AML-193 (cell line): ENCODE measurements around the gene TLL2.

Experiments
- DNase-seq, 2 experiments: peaks; one replicate each; lab custom pipeline; 2025; lab: John Stamatoyannopoulos, UW

TLL2 gene

DNA sequence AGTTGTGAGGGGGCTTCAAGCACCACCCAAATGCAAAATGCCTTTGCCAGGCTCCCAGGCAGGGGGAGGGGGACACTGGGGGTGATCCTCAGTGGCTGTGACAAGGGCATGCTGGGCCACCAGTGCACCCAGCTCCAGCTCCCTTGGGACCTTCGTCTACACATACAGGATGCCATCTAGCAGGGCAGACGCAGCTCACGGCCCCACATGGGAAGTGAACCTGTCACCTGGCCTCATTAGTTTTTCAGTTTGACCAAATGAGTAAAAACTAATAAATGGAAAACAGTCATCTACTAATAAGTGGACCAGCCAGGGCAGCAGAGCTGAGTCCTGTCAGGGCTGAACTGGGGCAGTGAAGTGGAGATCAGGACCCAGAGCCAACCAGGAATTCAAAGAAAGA is 50.2 kb downstream of the TLL2 start:
- no peak for DNase-seq

DNA sequence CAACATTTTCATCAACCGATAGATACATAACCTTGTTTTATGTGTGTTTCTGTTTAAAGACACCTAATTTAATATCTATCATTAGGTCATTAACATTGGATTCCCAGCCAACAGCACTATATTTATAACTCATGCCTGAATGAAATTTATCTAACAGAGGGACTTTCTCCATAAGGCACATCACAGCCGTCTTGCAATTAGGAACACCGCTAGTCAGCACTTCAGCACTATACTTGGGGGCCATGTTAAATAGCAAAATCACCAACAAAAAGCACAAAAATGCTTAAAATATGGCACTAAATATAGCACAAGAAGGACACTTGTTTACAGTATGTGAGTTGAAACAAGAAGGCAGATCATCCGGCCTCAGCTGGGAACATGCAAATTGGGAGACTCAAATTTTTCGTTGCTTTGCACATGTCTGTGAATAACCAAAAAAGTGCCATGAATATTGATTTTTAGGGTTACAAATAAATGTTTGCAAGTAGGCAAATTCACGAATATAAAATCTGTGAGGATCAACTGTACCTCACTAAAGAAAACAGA is 51.0 kb downstream of the TLL2 start:
- DNase-seq = no peak

DNA sequence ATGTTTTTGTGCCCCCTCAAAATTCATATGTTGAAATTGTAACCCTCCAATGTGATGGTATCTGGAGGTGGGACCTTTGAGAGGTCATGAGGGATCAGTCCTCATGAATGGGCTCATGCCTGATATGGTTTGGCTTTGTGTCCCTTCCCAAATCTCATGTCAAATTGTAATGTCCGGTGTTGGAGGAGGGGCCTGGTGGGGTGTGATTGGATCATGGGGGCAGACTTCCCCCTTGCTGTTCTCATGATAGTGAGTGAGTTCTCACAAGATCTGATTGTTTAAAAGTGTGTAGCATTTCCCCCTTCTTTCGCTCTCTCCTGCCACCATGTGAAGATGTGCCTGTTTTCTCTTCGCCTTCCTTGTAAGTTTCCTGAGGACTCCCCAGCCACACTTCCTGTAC is 53.4 kb downstream of the TLL2 start:
- no peak for DNase-seq

DNA sequence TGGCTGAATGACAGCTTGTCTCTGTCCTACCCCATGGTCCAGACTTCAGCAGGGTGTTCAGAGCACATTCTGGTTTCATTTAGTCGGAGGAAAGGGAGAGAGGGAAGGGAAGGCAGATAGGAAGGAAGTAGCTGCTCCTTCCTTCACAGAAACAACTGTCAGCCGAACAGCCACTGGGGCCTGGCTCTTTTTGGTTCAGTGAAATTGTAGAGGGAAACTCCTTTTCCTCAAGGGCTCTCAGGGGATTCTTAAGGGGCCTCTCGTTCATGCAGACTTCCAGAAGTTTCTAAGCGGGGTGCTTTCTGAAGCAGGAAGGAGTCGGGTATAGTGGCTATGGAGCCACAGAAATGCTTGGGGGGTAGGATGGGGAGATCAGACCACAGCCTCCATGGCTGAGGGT is 56.4 kb downstream of the TLL2 start:
- no peak for DNase-seq

DNA sequence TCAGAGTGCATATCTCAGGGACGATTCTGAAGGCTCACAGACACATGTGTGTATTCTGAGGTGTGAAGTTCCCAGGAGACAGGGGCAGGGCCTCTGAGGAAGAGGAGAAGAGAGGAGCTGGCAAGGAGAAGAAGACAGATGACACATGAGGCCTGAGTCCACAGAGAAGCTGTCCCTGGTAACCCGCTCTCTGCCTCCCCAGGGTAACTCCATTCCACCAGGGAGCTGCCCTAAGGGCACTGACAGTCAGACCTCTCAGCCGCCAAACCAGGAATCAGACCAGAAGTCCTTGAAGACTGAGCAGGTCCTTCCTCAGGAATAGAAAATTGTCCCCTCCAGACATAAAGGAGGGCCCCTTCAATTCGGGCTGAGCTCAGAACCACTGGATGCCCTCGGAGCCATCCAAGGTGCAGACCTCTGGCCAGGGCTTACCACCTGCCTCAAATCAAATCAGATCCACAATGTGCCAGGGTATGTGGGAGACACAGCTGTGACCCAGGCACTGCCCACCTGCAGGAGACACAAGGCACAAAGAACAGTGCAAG is 57.4 kb downstream of the TLL2 start:
- no peak for DNase-seq

DNA sequence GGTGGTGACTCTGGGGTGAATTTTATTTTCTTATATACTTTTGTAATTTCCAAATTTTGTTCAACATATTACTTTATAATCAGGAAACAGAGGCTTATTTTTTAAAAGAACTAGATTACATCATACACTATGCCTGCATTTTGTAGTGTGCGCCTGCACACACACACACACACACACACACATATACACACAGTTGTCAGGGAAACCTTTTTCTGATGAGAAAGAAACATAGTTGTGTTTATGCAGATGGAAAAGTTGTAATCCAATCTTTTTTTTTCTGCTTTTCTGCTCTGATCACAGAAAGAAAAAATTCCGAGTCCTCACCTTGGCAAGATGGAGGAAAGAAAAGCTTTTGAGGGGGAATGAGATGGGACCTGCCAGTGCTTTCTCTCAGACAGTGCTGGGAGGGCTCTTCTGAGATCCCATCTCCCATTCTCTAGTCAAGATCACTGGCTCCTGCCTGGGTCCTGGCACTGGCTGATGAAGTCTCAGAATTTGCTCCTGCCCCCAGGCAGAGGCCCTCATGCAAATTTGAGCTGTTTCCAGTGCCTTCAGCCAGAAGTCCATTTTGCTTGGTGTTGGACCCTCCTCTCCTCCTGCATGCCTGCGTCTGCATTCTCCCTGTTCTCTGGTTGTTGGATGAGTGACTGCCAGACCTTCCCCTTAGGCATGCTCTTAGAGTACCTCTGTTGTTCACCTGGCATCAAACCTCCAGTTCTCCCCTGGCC is 59.7 kb downstream of the TLL2 start:
- no peak for DNase-seq

DNA sequence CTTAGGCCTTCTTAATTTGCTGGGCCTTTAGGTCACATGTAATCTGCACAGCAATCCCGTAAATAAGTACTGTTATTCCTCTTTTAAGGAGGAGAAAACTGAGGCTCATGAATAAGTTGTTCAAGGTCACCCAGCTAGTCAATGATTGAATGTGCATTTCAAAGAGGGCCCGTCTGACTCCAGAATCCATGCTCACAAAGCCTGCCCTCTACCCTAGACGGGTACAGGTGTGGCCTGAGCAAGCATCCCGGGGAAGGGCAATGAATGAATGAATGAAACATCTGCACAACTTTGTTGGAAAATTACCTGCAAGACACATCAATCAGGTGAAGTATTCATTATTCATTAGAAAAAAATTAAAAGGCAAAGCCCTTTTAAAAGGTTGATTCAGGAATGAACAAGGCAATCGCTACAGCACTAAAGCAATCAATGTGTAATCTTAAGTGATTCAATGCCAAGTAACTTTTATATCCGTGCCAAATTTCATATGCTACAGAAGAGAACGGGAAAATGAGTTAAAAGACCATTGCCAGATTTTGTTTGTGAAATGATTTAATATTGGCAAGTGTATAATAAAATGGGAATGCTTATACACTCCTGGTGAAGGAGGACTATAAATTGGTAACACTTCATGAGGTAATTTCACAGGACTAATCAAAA is 61.1 kb downstream of the TLL2 start:
- DNase-seq = no peak

DNA sequence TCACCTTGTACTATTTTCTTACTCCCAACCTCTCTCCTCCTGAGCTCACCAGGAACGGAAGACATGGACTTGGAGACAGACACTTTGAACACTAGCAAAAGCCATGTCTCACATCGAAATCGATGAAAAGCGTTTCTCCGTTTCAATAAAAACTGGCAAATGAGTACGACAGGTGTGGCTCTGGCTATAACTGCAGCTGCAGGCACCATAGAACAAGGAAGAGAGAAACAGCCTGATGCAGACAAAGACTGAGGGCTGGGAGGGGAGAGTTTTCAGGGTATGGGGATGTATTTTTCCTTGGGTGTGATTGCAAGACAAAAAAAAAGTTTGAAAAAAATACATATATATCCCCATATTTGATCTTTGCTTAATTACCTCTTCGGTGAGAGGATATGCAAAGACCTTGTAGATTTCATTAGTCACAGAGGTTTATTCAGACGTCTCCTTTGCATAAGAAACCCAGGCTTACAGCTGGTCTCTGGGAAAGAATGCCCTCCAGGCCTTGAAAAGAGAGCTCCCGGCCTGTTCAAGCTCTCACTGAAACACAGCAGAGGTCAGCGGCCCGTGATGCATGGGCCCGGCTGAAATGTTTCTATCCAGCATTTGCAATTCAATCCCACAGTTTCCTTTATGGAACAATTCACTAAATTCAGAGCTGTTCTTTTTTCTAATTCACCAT is 63.1 kb downstream of the TLL2 start:
- no peak for DNase-seq

DNA sequence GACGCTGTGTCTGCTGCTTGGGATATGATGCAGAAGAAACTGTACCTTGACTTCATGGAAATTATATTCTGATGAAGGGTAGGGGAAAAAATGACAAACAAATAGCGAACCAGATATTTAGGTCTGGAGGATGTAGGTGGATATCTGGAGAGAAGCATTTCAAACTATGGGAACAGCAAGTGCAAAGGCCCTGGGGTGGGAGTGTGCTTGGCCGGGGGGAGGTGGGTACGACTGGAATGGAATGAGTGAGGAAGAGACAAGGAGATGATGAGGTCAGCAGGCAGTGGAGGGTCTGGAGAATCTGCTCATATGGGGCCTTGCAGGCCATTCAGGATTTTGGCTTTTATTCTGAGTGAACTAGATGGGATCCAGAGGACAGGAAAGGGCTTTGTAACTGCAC is 65.2 kb downstream of the TLL2 start:
- no peak for DNase-seq

DNA sequence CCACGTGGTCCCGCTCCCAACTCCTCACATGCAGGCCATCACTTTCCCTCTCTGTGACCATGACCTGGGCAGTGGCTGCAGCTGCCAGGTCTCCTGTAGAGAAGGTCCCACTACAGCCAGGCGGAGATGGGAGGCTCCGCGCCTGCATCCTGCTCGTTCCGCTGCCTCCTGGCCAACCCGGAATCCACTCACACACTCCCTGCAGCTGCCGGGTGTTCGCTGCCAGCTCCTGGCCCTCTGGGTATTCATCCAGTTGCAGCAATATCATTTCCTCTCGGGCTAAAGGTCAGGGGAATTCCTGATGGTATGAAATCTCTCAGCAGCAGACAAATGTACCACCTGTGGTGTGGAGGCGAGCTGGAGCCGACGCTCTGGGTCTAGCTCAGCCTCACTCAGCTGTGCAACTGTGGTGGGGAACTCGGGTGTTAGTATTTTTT is 65.7 kb downstream of the TLL2 start:
- DNase-seq = no peak

DNA sequence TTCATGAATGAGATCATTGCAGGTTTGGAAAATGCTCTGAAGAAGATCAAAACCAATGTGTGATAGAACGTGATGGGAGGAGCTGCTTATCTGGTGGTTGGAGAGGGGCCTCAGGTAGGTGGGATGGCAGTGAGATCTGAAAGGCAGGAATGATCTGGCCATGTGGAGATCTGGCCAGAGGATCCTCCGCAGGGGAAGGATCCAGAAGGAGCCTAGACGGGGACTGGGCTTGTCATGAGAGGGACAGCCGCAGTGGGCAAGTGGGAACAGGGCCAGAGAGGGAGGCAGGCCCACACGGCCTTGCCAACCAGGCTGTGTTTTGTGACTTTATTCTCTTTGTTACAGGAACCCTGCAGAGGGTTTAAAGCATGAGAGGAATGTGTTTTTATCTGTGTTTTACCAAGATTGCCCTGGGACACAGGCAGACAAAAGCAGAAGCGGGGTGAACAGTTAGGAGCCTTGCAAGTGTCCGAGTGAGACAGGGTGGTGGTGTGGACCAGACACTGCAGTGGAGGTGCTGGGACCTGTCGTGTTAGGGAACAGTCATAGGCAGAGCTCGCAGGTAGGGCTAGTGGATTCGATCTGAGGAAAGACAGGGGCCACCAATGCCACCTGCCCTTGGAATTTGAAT is 66.6 kb downstream of the TLL2 start:
- no peak for DNase-seq

DNA sequence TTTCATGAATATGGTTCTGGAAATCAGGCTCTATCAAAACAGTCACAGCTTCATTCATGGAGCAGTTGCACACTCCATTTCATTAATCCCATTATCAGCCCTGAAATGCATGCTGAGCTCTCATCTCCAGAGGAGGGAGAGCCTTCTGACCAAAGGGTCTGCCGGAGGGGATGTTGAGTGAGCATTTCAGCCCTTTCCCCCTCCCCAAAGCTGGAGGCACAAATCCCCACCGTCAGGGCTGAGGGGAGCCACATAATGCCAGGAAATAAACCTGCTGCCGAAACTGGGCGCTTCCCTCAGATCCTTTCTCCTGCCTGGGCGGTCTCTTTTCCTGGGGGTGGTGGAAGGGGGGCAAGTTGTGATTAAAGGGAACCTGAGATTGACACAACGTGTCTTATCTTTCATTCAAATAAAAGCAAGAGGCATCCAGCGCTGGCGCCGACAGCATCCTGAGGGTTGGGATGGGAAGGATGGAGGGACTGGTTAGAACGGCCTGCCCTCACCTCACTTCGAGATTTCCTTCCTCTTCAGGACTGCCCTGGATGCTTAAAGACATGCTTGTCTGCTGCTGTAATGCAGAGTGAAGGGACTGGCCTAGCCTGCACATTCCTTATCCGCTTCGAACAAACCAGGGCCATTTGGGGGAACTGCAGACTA is 71.6 kb downstream of the TLL2 start:
- DNase-seq = no peak

DNA sequence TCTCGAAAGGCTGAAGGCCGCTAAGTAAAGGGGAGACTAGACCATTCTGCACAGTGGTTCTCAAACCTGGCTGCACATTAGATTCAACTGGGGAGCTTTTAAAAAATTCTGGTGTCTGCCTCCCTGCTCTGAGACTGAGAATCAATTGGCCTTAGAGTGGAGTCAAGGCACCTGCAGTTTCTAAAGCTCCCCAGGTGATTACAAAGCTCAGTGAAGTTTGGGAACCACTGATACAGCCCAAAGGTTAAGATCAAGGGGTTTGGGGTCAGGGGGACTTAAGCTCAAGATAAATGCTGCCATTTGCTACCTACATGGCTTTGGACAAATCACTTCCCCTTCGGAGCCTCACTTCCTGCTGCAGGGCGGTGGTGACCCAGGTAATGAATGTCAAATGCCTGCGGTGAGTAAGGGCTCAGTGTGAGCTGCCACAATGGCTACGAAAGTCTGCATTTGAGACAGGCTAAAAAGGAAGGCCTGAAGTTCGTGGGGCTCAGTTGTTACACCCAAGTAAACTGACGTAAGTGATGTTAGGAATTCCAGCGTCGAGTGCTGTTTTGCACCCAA is 72.3 kb downstream of the TLL2 start:
- DNase-seq = no peak

DNA sequence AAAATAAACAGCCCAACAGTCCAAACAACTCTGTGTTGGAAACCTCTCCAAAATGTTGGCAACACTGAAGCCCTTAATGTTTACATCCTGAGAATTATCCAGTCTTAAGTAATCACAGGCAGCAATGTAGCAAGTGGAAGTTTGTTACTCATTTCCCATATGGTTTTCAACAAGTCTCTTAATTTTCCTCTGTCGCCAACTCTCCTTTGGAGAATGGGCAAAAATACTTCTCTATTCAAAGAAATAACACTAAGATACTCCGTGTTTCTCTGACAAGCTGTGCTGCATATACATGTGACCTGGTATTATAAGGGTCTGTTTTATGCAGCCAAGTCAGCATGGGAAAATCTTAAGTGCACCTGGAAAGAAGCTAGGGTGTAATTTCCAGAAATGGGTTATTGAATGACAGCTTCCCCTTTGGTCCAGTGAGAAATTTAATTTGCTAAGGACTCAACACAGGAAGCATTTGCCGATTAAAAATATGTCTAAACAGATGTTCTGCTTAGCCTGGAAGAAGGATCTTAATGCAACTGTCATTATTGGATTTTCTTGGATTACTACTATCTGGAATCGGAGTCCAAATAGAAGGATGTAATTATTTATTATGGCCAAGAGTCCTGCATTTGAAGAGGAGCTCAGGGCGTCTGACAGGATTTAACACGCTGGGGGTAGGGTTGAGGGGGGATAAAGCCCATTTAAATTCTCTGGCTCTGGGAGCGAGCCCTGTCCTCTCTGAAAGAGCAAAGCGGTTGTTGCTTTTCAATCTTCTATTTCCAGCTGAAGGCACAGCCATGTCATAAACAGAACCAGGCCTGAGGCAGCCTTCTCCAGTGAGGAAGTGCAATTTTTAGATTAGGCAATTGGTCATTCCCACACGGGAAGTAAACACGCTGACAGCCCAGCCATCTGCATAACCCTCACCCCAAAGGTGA is 73.1 kb downstream of the TLL2 start:
- DNase-seq = peak in 1 of 2 experiments; percentile 7

DNA sequence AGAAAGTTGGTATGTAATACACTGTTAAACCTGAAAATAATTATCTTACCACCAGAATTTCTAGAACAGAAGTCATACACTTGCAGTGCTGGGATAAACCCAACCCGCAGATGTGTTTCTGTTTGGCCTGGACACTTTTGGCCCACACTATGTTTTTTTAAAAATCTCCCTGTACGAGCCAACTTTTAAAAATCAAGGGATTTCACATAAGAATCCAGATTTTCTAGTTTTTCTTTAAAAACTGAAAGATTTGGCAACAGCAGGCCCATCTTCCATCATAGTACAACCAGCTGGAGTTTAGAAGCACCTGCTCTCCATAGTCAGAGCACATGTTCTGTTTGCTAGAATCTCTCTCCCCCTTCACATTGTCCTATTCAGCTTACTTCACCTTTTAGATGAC is 74.0 kb downstream of the TLL2 start:
- no peak for DNase-seq

DNA sequence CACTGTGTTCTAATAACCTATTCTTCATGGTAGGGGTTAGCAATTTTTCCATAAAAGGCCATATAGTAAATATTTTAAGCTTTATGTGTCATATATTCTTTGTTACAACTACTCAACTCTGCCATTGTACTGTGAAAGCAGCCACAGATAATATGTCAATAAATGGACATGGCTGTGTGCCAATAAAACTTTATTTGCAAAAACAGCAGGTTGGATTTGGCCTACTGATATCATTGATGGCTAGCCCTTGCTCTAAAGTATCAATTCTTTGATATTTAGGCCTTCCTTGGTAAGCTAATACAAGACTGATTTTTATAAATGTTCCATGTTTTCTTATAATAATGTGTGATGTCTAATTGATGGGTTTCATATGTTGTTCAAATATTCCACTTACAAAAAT is 77.7 kb downstream of the TLL2 start:
- no peak for DNase-seq

DNA sequence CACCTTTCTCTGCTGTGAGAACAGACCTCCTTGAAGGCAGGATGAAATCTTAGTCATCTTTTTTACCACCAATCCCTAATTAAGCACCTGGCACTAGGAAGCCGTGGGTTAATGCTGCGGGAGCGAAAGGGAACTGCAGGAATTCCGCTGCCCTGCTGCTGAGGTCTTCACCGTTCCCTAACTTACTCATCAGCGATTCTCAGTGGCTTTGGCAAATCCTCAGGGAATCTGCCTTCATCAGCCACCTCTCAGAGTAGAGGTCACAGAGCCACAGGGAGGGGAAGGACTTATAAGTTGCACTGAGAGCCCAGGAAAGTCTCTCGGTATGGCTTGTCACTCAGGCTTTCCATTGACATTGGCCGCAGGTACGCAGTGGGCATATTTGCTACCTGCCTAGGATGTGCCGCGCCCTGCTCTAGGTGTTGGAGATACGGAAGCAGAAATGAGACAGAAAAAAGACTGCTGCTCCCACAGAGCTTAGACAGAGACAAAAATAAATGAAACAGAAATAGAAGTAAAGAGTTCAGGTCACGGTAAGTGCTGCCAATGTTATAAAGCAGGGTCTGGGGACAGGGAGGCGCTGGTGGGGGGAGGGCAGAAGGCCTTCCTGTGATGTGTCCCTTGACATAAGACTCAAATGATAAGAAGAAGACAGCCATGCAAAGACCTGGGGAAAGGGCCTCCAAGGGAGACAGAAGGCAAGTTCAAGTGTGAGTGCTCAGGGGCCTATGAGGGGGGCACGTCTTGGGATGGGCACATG is 82.3 kb downstream of the TLL2 start:
- no peak for DNase-seq

DNA sequence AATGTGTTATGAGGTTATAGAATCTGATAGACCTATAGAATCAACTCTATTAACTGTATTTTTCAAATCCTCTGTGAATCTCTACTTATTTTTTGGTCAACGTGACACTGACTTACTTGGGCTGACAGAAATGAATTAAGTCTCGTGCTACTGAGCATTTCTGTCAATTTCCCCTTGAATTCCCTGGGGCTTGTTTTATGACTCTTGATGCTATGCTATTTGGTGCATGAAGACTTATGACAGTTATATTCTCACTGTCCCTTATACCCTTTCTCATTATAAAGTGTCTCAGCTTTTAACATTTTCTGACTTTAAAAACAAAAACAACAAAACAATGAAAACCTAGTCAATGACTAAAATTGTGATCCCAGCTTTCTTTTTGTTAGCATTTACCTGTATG is 86.4 kb downstream of the TLL2 start:
- DNase-seq = no peak

DNA sequence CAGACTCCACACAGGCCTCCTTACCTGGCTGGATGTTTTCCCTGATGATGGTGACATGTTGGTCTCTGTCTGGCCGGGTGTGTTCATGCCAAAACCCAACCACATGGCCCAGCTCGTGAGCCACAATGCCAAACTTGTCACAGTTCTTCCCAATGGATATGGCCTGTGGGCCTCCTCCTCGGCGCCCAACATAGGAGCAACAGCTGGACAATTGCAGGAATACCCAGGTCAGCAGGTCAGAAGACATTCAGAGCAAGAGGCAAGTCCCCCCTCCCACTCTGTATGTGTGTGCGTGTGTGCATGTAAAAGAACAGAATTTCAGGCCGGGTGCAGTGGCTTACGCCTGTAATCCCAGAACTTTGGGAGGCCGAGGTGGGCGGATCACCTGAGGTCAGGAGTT is 91.2 kb downstream of the TLL2 start:
- DNase-seq = no peak

DNA sequence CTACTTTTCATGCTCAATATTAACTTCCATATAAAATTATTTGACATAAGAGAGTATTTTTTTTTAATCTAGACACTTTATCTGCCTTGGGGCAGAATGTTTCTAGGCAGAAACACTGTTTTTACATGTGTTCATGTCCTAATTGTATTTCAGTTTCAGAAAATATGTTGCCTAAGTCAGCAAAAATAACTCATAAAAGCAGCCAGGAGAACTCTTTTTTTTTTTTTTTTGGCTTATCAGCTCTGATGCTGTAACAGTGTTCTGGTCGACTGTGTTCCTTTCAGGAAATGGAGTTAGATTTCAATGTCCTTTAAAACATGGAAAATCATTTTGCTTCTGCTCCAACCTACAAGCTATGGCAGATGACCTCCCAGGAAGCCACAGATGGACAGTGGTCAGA is 91.7 kb downstream of the TLL2 start:
- DNase-seq = no peak
